ENCODE data around the gene RBM24.

DNA sequence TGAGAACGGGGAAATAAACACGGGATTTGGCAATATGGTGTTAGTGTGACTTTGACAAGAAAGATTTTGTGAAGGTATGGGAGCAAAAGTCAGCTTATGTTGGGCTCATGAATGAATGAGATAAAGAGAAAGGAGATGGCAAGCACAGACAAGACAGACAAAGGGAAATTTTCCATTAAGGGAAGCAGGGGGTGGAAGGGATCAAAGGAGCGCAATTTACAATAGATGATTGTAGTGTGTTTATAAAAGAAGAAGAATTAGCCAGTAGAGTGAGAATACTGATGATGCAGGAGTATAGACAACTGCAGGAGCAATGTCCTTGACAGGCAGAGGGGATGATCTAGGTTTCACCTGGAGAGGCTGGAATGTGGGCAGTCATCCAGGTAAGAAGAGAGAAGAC, 34.1 kb downstream of the RBM24 start:
- TF ChIP-seq CTCF (IDR thresholded peaks at IDR 0.05) (no peak), POLR2A (IDR thresholded peaks at IDR 0.05) (no peak)

Measured in suprapubic skin (tissue), 3 donors.